Measurements from ENCODE around the gene ERCC4. TPM values are rescaled to one million over a fixed set of nuclear protein-coding genes. Genes with fewer than 3 reads are reported as not detected.

ERCC4 gene
- polyA plus RNA-seq, 2 of the 4 experiments (the other 2 are of a cell fraction) = 5.9 to 15.1 TPM

DNA sequence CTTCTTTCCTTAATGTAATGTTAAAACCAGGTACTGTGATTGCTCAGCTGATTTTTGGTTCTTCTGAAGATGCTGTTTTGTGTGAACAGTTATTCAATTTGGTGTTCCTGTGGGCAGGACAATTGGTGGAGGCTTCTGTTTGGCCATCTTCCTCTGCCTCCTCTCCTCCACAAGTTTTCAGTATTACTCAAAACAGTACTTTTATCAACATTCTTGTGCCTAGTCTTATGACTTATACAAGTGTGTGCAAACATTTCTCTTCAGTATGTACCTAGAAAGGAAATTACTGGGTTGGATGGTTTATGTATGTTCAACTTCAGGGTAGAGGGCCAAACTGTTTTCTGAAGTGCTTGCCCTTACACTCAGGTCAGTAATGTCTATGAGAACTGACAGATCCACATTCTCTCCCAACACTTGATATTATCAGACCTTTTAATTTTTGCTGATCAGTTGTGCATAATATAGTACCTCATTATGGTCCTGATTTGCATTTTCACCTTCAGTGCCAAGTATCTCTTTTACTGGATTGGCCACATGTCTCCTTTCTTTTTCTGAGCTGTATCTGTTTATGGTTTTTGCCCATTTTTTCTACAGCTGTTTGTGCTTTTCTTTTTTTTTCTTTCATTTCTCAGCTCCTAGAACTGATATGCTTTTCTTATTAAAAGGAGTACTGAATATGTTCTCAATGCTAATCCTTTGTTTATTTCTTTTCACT lies 50.9 kb downstream of the ERCC4 start:
- ChIA-PET CTCF (interaction anchor here (0.6 kb wide), 1 partner anchor 233 kb away, joined by 3 read pairs; no protein-coding TSS in a partner anchor), POLR2A (no interaction called here)

GRCh38 chr16:13973321-13974023 lies 53.5 kb downstream of the ERCC4 start:
- POLR2A ChIA-PET = no interaction called here
- CTCF ChIA-PET = interaction anchor here (1.5 kb wide), 1 partner anchor 31 kb away, joined by 3 read pairs; no protein-coding TSS in a partner anchor
- no peaks in the 10 kb centered on the region for H3K4me1 ChIP-seq
- ATAC-seq (no peak), FAIRE-seq (no peak), DNase-seq (ENCODE audit: low read depth in 1 of 2, low spot score in 1 of 2) (no peak)
- H3K4me2 ChIP-seq = no peak overlapping the region
- H3K9me3 ChIP-seq = peaks cover 6% of the 10 kb centered on the region; the same call in 2 of the 3 replicates
- no peak overlapping the region for H3K4me3 ChIP-seq
- 88% methylated on average over 9 of the region's 9 CpGs for WGBS (ENCODE audit: missing lambda C conversion rate)
- H3K27ac ChIP-seq = 0 out of 6 replicates have a peak overlapping the region, but pooled peaks of 1 of the 2 experiments have one; percentile 1
- TF ChIP-seq CBX2 (IDR thresholded peaks at IDR 0.05; ENCODE audit: borderline replicate concordance, low read depth) (no peak), ZFP36 (IDR thresholded peaks at IDR 0.05; ENCODE audit: borderline replicate concordance, partially characterized antibody) (no peak), RCOR1 (IDR thresholded peaks at IDR 0.05; ENCODE audit: low read depth, low read length) (no peak), HOXA7 (CRISPR knock-in tag; IDR thresholded peaks at IDR 0.05) (no peak), PHF8 (IDR thresholded peaks at IDR 0.05; ENCODE audit: borderline replicate concordance, low read depth) (no peak), RARB (CRISPR knock-in tag; IDR thresholded peaks at IDR 0.05) (no peak), MAFK (IDR thresholded peaks at IDR 0.05; ENCODE audit: partially characterized antibody) (no peak), POLR2AphosphoS2 (conservative IDR thresholded peaks at IDR 0.05; ENCODE audit: low read length) (no peak), MAX (IDR thresholded peaks at IDR 0.05) (no peak), GATA3 (IDR thresholded peaks at IDR 0.05; ENCODE audit: borderline replicate concordance) (no peak)
- TF ChIP-seq, protein P1, sequence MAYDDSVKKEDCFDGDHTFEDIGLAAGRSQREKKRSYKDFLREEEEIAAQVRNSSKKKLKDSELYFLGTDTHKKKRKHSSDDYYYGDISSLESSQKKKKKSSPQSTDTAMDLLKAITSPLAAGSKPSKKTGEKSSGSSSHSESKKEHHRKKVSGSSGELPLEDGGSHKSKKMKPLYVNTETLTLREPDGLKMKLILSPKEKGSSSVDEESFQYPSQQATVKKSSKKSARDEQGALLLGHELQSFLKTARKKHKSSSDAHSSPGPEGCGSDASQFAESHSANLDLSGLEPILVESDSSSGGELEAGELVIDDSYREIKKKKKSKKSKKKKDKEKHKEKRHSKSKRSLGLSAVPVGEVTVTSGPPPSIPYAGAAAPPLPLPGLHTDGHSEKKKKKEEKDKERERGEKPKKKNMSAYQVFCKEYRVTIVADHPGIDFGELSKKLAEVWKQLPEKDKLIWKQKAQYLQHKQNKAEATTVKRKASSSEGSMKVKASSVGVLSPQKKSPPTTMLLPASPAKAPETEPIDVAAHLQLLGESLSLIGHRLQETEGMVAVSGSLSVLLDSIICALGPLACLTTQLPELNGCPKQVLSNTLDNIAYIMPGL (CRISPR knock-in tag; IDR thresholded peaks at IDR 0.05; ENCODE audit: borderline replicate concordance) = no peak

More for the DNA sequence above, 50.9 kb downstream of the ERCC4 start:
- DNase-seq (ENCODE audit: low read depth in 1 of 2, low spot score in 1 of 2) (no peak), FAIRE-seq (no peak), ATAC-seq (no peak)
- Histone ChIP-seq H3K4me2 (no peak overlapping the region), H3K4me3 (no peak overlapping the region), H3K4me1 (no peaks in the 10 kb centered on the region), H3K27ac (peak overlapping the region in 1 of 2 experiments; percentile 33; a peak in 1 of 6 replicates), H3K9me3 (peaks cover 6% of the 10 kb centered on the region; the same call in 2 of the 3 replicates)
- TF ChIP-seq POLR2A (IDR thresholded peaks at IDR 0.05; ENCODE audit: low read length) = no peak
- no peak for TF ChIP-seq CEBPB (IDR thresholded peaks at IDR 0.05)
- no peak for TF ChIP-seq BHLHE40 (IDR thresholded peaks at IDR 0.05; ENCODE audit: low read depth, low read length)
- no peak for TF ChIP-seq RARB (CRISPR knock-in tag; IDR thresholded peaks at IDR 0.05)
- no peak for TF ChIP-seq HOXB13 (CRISPR knock-in tag; IDR thresholded peaks at IDR 0.05; ENCODE audit: low read depth)
- no peak for TF ChIP-seq RCOR1 (IDR thresholded peaks at IDR 0.05; ENCODE audit: low read depth, low read length)
- no peak for TF ChIP-seq REST (IDR thresholded peaks at IDR 0.05)
- TF ChIP-seq, protein P2, sequence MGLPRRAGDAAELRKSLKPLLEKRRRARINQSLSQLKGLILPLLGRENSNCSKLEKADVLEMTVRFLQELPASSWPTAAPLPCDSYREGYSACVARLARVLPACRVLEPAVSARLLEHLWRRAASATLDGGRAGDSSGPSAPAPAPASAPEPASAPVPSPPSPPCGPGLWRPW (IDR thresholded peaks at IDR 0.05) = no peak
- no peak for TF ChIP-seq CHD2 (IDR thresholded peaks at IDR 0.05; ENCODE audit: low read length, partially characterized antibody)
- no peak for TF ChIP-seq ZSCAN20 (CRISPR knock-in tag; IDR thresholded peaks at IDR 0.05)
- TF ChIP-seq ZC3H11A (IDR thresholded peaks at IDR 0.05) = no peak
- TF ChIP-seq RNF2 (IDR thresholded peaks at IDR 0.05; ENCODE audit: borderline replicate concordance, low read depth) = no peak
- TF ChIP-seq NPAS2 (CRISPR knock-in tag; IDR thresholded peaks at IDR 0.05; ENCODE audit: borderline replicate concordance) = no peak
- TF ChIP-seq, protein P1 (CRISPR knock-in tag; IDR thresholded peaks at IDR 0.05; ENCODE audit: borderline replicate concordance) = no peak
- TF ChIP-seq MAZ (IDR thresholded peaks at IDR 0.05; ENCODE audit: borderline replicate concordance, low read depth, low read length) = no peak
- TF ChIP-seq, protein P3, sequence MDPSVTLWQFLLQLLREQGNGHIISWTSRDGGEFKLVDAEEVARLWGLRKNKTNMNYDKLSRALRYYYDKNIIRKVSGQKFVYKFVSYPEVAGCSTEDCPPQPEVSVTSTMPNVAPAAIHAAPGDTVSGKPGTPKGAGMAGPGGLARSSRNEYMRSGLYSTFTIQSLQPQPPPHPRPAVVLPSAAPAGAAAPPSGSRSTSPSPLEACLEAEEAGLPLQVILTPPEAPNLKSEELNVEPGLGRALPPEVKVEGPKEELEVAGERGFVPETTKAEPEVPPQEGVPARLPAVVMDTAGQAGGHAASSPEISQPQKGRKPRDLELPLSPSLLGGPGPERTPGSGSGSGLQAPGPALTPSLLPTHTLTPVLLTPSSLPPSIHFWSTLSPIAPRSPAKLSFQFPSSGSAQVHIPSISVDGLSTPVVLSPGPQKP (IDR thresholded peaks at IDR 0.05; ENCODE audit: low read depth, low read length) = no peak
- TF ChIP-seq CBX8 (IDR thresholded peaks at IDR 0.05) = no peak
- no peak for TF ChIP-seq SREBF2 (IDR thresholded peaks at IDR 0.05)
